Measurements from ENCODE around the gene KDM4B. TPM values are rescaled to one million over a fixed set of nuclear protein-coding genes. Genes with fewer than 3 reads are reported as not detected.

KDM4B gene
- total RNA-seq, 2 donors from 2014 or later, result 31.0 to 31.4 TPM

- DNase-seq (ENCODE audit: low spot score), result peak; percentile 69
- intact Hi-C loops (cut with DNase I), result loop anchor here in 1 of 2 donors (10.0 kb wide), 1 partner anchor 439 kb away; no protein-coding TSS in a partner anchor
These were observed 176.9 kb downstream of the KDM4B start for GRCh38 chr19:5145521-5146511.

GRCh38 chr19:5147074-5147977 is 178.4 kb downstream of the KDM4B start:
- no peak for DNase-seq (ENCODE audit: low spot score)
- intact Hi-C loops (cut with DNase I), result loop anchor here in 1 of 2 donors (10.0 kb wide), 1 partner anchor 437 kb away; no protein-coding TSS in a partner anchor

GRCh38 chr19:5147978-5148793 is 179.3 kb downstream of the KDM4B start:
- DNase-seq (ENCODE audit: low spot score), result peak; percentile 89
- intact Hi-C loops (cut with DNase I), result loop anchor here in 1 of 2 donors (10.0 kb wide), 1 partner anchor 437 kb away; no protein-coding TSS in a partner anchor

GRCh38 chr19:5148794-5149190 is 179.9 kb downstream of the KDM4B start:
- DNase-seq (ENCODE audit: low spot score), result peak; percentile 82
- intact Hi-C loops (cut with DNase I), result loop anchor here in 1 of 2 donors (10.0 kb wide), 1 partner anchor 436 kb away; no protein-coding TSS in a partner anchor

DNA sequence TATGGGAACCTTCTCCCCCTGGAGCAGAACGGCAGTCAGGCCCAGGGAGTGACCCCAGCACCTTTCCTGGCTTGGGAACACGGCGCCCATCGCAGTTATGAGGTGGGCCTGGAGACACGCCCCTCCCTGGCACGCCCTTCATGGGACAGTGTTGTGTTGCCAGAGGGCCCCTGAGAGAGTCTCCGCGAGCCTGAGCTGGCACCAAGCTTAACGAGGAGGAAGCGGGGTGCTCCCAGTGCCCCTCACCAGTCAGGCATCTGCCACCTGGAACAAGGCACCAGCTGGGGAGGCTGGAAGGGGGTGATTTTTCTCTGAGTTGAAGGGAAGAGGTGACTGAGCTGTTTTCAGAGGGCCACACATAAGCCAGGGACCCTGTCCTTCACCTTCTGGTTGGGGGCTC is 180.6 kb downstream of the KDM4B start:
- peak; percentile 76 for DNase-seq (ENCODE audit: low spot score)
- intact Hi-C loops (cut with DNase I), result loop anchor here in 1 of 2 donors (10.0 kb wide), 1 partner anchor 435 kb away; no protein-coding TSS in a partner anchor

- DNase-seq (ENCODE audit: low spot score), result peak; percentile 77
- intact Hi-C loops (cut with DNase I), result loop anchor here in 1 of 2 donors (10.0 kb wide), 1 partner anchor 435 kb away; no protein-coding TSS in a partner anchor
These were observed 181.3 kb downstream of the KDM4B start for GRCh38 chr19:5149932-5150901.

- intact Hi-C loops (cut with DNase I), result no loop called here
- peak; percentile 71 for DNase-seq (ENCODE audit: low spot score)
These were observed 182.2 kb downstream of the KDM4B start for GRCh38 chr19:5150902-5151741.

GRCh38 chr19:5152013-5152763 is 183.3 kb downstream of the KDM4B start:
- DNase-seq (ENCODE audit: low spot score), result peak; percentile 46

GRCh38 chr19:5152767-5153532 is 184.0 kb downstream of the KDM4B start:
- DNase-seq (ENCODE audit: low spot score), result peak; percentile 63
- intact Hi-C loops (cut with DNase I), result no loop called here

More at GRCh38 chr19:5152013-5152763, 183.3 kb downstream of the KDM4B start:
- intact Hi-C loops (cut with DNase I), result no loop called here

DNA sequence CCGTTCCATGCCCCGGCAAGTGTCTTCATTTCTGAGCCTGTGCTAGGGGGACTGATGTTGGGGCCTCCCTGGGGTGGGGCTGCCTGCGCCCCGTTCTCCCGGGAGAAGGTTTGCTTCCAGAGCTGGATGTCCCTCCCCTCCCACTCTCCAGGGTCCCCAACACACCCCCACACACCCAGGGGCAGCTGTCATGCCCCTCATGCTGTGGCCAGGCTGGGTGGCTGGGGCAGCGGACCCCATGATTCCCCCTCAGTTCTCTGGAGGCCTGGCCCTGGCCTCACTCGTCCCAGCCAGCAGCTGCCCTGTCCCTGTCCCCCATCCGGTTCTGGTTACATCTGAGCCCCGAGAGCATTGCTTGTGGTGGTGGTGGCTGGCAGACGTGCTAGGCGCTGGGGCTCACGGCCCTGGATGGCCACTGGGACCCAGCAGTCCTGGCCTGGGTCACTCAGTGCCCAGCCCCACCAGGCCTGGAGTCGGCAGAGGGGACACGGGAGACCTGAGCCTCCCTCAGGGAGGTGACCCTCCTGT is 184.8 kb downstream of the KDM4B start:
- intact Hi-C loops (cut with DNase I), result no loop called here
- DNase-seq (ENCODE audit: low spot score), result peak; percentile 37

- intact Hi-C loops (cut with DNase I), result no loop called here
- peak; percentile 82 for DNase-seq (ENCODE audit: low spot score)
These were observed 185.4 kb downstream of the KDM4B start for GRCh38 chr19:5154129-5154798.

GRCh38 chr19:5154799-5155426 is 186.0 kb downstream of the KDM4B start:
- intact Hi-C loops (cut with DNase I), result no loop called here
- peak; percentile 49 for DNase-seq (ENCODE audit: low spot score)

DNA sequence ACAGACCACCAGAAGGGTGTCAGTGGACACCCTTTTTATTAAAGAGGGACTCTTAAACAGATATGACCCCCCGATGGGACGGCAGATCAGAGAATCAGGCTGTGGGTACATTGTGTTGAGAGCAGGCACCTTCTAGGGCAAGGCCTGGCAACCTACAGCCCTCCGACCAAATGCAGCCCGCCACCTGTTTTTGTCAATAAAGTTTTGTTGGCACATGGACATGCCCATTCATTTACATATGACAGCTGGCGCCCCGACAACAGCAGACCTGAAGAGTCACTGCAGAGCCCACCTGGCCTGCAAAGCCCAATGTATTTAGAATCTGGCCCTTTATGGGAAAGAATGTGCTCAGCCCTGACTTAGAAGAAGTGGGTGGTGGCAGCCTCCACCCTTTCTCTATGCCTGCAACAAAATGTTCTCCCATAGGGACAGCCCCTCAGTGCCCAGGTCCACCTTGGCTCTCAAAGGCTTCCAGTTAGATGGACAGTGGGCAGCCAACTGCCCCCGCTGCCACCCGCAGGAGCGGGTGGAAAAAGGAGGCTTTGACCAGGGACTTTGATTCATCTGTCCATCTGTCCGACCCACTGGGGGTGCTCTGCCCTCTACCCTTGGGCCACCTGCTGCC is 186.8 kb downstream of the KDM4B start:
- intact Hi-C loops (cut with DNase I), result no loop called here
- DNase-seq (ENCODE audit: low spot score), result peak; percentile 69

All from posterior vena cava (tissue), 2 donors.